K562 (cell line): ENCODE measurements around the gene MPIG6B. TPM values are rescaled to one million over a fixed set of nuclear protein-coding genes. Genes with fewer than 3 reads are reported as not detected.

Experiments used
- ARHGAP35 ChIP-seq: fragments of 450-650 bp; IDR thresholded peaks from 2 replicates; pipeline ENCODE4 v1.6.1; 2018; ENCODE audit not compliant: partially characterized antibody
- ARID1B ChIP-seq: fragments of 450-650 bp; IDR thresholded peaks from 2 replicates; pipeline ENCODE4 v1.6.1; 2016; ENCODE audit warnings: antibody characterized with exemption, mild to moderate bottlenecking, inconsistent platforms
- BRD4 ChIP-seq: fragments of 200-600 bp; sonication (generic); IDR thresholded peaks from 2 replicates; pipeline ENCODE4 v1.6.1; 2017; ENCODE audit warnings: inconsistent platforms
- LCOR ChIP-seq: sonication (generic); formaldehyde crosslinking; IDR thresholded peaks from 2 replicates; pipeline ENCODE4 v1.8.0; 2022; ENCODE audit warnings: mild to moderate bottlenecking, missing genetic modification reagents
- MECOM ChIP-seq: fragments of 250-450 bp; sonication (Bioruptor Pico); IDR thresholded peaks from 2 replicates; pipeline ENCODE4 v1.8.0; 2022; ENCODE audit warnings: inconsistent platforms
- NR2C2 ChIP-seq, 2 experiments: fragments of 200-800 bp in 1 of 2; sonication (Bioruptor generic) in 1 of 2; sonication (generic) in 1 of 2; formaldehyde crosslinking in 1 of 2; IDR thresholded peaks; 2 replicates each; pipeline versions ENCODE4 v1.6.1 to v1.8.0; 2016 to 2022; ENCODE audit warnings: mild to moderate bottlenecking in 1 of 2, missing compliant biosample characterization in 1 of 2, missing genetic modification characterization in 1 of 2, missing genetic modification reagents in 1 of 2
- RAD21 ChIP-seq, 2 experiments: fragments of 250-450 bp in 1 of 2; fragments of 450-650 bp in 1 of 2; sonication (Bioruptor Pico) in 1 of 2; formaldehyde crosslinking in 1 of 2; IDR thresholded peaks in 1 of 2; conservative IDR thresholded peaks in 1 of 2; 2 replicates each; pipeline versions ENCODE4 v1.4.0 to v1.8.0; 2020 to 2022; ENCODE audit warnings: mild to moderate bottlenecking in 2 of 2, moderate library complexity in 1 of 2
- RBBP5 ChIP-seq: fragments of 200-600 bp; sonication (generic); IDR thresholded peaks from 2 replicates; pipeline ENCODE4 v1.6.1; 2012; ENCODE audit warnings: borderline replicate concordance, mild to moderate bottlenecking, low read length, control low read depth, inconsistent platforms; ENCODE audit not compliant: insufficient read depth, poor library complexity, severe bottlenecking
- SETDB1 ChIP-seq: IDR thresholded peaks from one replicate; pipeline ENCODE4 v1.6.1; 2012; ENCODE audit warnings: low read length, control low read depth, inconsistent platforms
- STAG1 ChIP-seq: sonication (generic); formaldehyde crosslinking; IDR thresholded peaks from 2 replicates; pipeline ENCODE4 v1.5.0; 2020; ENCODE audit warnings: missing genetic modification reagents, borderline replicate concordance
- TAF15 ChIP-seq: fragments of 200-400 bp; formaldehyde crosslinking; IDR thresholded peaks from 2 replicates; pipeline ENCODE4 v1.6.1; 2017; ENCODE audit warnings: mild to moderate bottlenecking, low read depth, low read length, moderate library complexity
- ZNF384 ChIP-seq: IDR thresholded peaks from 2 replicates; pipeline ENCODE4 v1.6.1; 2012; ENCODE audit warnings: low read depth, low read length, improper control_type of control experiment
- ZNF507 ChIP-seq: conservative IDR thresholded peaks from 2 replicates; pipeline ENCODE4 v1.6.1; 2017; ENCODE audit warnings: missing genetic modification characterization, missing compliant biosample characterization
- ZNF589 ChIP-seq: fragments of 200-800 bp; sonication (Bioruptor generic); IDR thresholded peaks from 2 replicates; pipeline ENCODE4 v1.6.1; 2016; ENCODE audit warnings: low read depth, missing genetic modification characterization, missing compliant biosample characterization
- polyA plus RNA-seq, 8 experiments: library from polyadenylated mRNA; depleted of rRNA in 4 of 8; stranded (reverse) in 5 of 8; unstranded in 3 of 8; fragments of >200 nt; fragmentation: Nextera tagmentation in 2 of 8; fragmentation: Illumina TruSeq in 1 of 8; extraction: Ambion mirVana in 2 of 8; extraction: Trizol in 1 of 8; gene quantifications; 2 replicates each; pipeline versions ENCODE4 v1.2.1 to v1.2.3, GENCODE V29; 2011 to 2014; ENCODE audit warnings: inconsistent platforms in 1 of 8, missing spikeins in 1 of 8
- total RNA-seq, 7 experiments: library from RNA; depleted of rRNA in 6 of 7; stranded (reverse); fragments of >200 nt in 6 of 7; fragmentation: Illumina TruSeq in 2 of 7; extraction: Trizol in 2 of 7; gene quantifications; 2 replicates each; pipeline versions ENCODE4 v1.2.1 to v1.2.3, GENCODE V29; 2011 to 2021; ENCODE audit warnings: low replicate concordance in 1 of 7
- TF ChIP-seq, protein P1 (sequence below), 2 experiments: IDR thresholded peaks; 2 replicates each; pipeline ENCODE4 v1.6.1; 2012; ENCODE audit warnings: improper control_type of control experiment in 2 of 2, low read depth in 2 of 2, low read length in 2 of 2, borderline replicate concordance in 1 of 2
- TF ChIP-seq, protein P2 (sequence below): sonication (generic); formaldehyde crosslinking; IDR thresholded peaks from 2 replicates; pipeline ENCODE4 v1.8.0; 2023; ENCODE audit warnings: mild to moderate bottlenecking, missing genetic modification reagents
- TF ChIP-seq, protein P3 (sequence below), 2 experiments: fragments of 450-650 bp in 1 of 2; sonication (generic) in 1 of 2; formaldehyde crosslinking; conservative IDR thresholded peaks; 2 replicates each; pipeline versions ENCODE4 v1.4.0 to v1.8.1; 2020 to 2022; ENCODE audit warnings: mild to moderate bottlenecking in 1 of 2, missing genetic modification reagents in 1 of 2
- TF ChIP-seq, protein P4 (sequence below): fragments of 250-450 bp; sonication (Bioruptor Pico); IDR thresholded peaks from 2 replicates; pipeline ENCODE4 v1.5.0; 2020; ENCODE audit warnings: mild to moderate bottlenecking
- TF ChIP-seq, protein P5 (sequence below): fragments of 250-450 bp; sonication (Bioruptor Pico); IDR thresholded peaks from 2 replicates; pipeline ENCODE4 v1.8.0; 2022; ENCODE audit warnings: moderate library complexity, mild to moderate bottlenecking, inconsistent platforms

Gene MPIG6B
- total and polyA plus RNA-seq, 9 of the 15 experiments (the other 6 are each of a cell fraction or from before 2014, with no cell fraction given) = 0.11 to 1.2 (median 0.28) TPM; not detected in 1

DNA sequence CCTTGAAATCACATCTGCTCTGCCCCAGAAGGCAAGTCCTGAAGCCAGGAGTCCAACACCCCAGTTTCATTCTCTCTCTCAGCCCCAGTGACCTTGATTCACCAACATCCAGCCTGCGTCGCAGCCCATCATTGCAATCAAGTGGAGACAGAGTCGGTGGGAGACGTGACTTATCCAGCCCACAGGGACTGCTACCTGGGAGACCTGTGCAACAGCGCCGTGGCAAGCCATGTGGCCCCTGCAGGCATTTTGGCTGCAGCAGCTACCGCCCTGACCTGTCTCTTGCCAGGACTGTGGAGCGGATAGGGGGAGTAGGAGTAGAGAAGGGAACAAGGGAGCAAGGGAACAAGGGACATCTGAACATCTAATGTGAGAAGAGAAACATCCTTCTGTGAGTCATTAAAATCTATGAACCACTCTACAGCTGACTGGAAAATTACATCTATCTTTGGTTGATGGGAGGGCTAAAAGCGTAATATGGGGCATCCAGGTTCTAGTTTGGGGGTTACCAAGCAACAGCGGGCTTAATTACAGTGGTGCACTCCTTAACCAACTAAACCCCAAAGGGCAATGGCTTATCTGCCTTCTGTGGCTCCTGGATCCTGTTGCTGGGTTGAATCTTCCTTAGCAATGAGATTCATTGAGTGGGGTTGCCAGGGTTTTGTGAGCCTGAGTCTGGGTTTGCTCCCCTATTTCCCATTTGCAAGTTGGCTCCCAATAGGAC lies 5.5 kb upstream of the MPIG6B start (continued):
- TF ChIP-seq, protein P1, sequence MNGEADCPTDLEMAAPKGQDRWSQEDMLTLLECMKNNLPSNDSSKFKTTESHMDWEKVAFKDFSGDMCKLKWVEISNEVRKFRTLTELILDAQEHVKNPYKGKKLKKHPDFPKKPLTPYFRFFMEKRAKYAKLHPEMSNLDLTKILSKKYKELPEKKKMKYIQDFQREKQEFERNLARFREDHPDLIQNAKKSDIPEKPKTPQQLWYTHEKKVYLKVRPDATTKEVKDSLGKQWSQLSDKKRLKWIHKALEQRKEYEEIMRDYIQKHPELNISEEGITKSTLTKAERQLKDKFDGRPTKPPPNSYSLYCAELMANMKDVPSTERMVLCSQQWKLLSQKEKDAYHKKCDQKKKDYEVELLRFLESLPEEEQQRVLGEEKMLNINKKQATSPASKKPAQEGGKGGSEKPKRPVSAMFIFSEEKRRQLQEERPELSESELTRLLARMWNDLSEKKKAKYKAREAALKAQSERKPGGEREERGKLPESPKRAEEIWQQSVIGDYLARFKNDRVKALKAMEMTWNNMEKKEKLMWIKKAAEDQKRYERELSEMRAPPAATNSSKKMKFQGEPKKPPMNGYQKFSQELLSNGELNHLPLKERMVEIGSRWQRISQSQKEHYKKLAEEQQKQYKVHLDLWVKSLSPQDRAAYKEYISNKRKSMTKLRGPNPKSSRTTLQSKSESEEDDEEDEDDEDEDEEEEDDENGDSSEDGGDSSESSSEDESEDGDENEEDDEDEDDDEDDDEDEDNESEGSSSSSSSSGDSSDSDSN (IDR thresholded peaks at IDR 0.05; ENCODE audit: borderline replicate concordance in 1 of 2, low read depth in 2 of 2, low read length in 2 of 2) = peak in 1 of 2 experiments; percentile 65; a peak in 1 of 4 replicates
- no peak; the same call in 1 of the 2 replicates for TF ChIP-seq STAG1
- TF ChIP-seq, protein P2, sequence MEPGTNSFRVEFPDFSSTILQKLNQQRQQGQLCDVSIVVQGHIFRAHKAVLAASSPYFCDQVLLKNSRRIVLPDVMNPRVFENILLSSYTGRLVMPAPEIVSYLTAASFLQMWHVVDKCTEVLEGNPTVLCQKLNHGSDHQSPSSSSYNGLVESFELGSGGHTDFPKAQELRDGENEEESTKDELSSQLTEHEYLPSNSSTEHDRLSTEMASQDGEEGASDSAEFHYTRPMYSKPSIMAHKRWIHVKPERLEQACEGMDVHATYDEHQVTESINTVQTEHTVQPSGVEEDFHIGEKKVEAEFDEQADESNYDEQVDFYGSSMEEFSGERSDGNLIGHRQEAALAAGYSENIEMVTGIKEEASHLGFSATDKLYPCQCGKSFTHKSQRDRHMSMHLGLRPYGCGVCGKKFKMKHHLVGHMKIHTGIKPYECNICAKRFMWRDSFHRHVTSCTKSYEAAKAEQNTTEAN (CRISPR knock-in tag) = no peak
- no peak for TF ChIP-seq RBBP5
- TF ChIP-seq RAD21 (CRISPR knock-in tag; conservative IDR thresholded peaks at IDR 0.05 in 1 of 2, IDR thresholded peaks at IDR 0.05 in 1 of 2) = peak; percentile 22 to 55; a peak in 3 of 4 replicates
- no peak for TF ChIP-seq ZNF507 (tag)
- TF ChIP-seq, protein P3, sequence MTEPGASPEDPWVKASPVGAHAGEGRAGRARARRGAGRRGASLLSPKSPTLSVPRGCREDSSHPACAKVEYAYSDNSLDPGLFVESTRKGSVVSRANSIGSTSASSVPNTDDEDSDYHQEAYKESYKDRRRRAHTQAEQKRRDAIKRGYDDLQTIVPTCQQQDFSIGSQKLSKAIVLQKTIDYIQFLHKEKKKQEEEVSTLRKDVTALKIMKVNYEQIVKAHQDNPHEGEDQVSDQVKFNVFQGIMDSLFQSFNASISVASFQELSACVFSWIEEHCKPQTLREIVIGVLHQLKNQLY (CRISPR knock-in tag; conservative IDR thresholded peaks at IDR 0.05) = no peak
- TF ChIP-seq, protein P4, sequence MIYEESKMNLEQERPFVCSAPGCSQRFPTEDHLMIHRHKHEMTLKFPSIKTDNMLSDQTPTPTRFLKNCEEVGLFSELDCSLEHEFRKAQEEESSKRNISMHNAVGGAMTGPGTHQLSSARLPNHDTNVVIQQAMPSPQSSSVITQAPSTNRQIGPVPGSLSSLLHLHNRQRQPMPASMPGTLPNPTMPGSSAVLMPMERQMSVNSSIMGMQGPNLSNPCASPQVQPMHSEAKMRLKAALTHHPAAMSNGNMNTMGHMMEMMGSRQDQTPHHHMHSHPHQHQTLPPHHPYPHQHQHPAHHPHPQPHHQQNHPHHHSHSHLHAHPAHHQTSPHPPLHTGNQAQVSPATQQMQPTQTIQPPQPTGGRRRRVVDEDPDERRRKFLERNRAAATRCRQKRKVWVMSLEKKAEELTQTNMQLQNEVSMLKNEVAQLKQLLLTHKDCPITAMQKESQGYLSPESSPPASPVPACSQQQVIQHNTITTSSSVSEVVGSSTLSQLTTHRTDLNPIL (CRISPR knock-in tag) = no peak
- TF ChIP-seq ARID1B = peak; percentile 38; the same call in 1 of the 2 replicates
- TF ChIP-seq ZNF384 = no peak
- TF ChIP-seq TAF15 = no peak
- TF ChIP-seq BRD4 = no peak
- TF ChIP-seq SETDB1 = no peak
- no peak for TF ChIP-seq LCOR (CRISPR knock-in tag)
- no peak for TF ChIP-seq ARHGAP35
- TF ChIP-seq MECOM (CRISPR knock-in tag) = no peak
- TF ChIP-seq NR2C2 (CRISPR knock-in tag; IDR thresholded peaks at IDR 0.05) = 0 out of 2 replicates have a peak, but pooled peaks have one; percentile 35
- TF ChIP-seq NR2C2 (tag; IDR thresholded peaks at IDR 0.05) = no peak
- TF ChIP-seq, protein P5, sequence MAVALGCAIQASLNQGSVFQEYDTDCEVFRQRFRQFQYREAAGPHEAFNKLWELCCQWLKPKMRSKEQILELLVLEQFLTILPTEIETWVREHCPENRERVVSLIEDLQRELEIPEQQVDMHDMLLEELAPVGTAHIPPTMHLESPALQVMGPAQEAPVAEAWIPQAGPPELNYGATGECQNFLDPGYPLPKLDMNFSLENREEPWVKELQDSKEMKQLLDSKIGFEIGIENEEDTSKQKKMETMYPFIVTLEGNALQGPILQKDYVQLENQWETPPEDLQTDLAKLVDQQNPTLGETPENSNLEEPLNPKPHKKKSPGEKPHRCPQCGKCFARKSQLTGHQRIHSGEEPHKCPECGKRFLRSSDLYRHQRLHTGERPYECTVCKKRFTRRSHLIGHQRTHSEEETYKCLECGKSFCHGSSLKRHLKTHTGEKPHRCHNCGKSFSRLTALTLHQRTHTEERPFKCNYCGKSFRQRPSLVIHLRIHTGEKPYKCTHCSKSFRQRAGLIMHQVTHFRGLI = no peak
- TF ChIP-seq ZNF589 = no peak
